B cell (primary cell): ENCODE data around the gene DIP2A.

Experiments used
- EZH2 ChIP-seq: IDR thresholded peaks from 2 replicates; pipeline ENCODE4 v1.6.1; 2012; ENCODE audit warnings: borderline replicate concordance, low read depth, mild to moderate bottlenecking, moderate library complexity, low read length; ENCODE audit not compliant: insufficient read depth, poor library complexity, severe bottlenecking
- TF ChIP-seq, protein P1 (sequence below): fragments of 200-600 bp; IDR thresholded peaks from one replicate; pipeline ENCODE4 v1.8.0; 2022; ENCODE audit warnings: antibody characterized with exemption, mild to moderate bottlenecking

DNA sequence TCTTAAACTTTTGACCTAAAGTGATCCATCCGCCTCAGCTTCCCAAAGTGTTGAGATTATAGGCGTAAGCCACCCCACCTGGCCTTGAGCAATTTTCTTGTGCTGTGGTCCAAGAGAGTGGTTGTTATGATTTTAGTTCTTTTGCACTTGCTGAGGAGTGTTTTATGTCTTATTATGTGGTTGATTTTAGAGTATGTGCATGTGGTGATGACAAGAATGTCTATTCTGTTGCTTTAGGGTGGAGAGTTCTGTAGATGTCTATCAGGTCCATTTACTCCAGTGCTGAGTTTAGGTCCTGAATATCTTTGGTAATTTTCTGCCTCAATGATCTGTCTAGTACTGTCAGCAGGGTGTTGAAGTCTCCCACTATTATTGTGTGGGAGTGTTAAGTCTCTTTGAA lies 157.4 kb downstream of the DIP2A start:
- TF ChIP-seq, protein P1, sequence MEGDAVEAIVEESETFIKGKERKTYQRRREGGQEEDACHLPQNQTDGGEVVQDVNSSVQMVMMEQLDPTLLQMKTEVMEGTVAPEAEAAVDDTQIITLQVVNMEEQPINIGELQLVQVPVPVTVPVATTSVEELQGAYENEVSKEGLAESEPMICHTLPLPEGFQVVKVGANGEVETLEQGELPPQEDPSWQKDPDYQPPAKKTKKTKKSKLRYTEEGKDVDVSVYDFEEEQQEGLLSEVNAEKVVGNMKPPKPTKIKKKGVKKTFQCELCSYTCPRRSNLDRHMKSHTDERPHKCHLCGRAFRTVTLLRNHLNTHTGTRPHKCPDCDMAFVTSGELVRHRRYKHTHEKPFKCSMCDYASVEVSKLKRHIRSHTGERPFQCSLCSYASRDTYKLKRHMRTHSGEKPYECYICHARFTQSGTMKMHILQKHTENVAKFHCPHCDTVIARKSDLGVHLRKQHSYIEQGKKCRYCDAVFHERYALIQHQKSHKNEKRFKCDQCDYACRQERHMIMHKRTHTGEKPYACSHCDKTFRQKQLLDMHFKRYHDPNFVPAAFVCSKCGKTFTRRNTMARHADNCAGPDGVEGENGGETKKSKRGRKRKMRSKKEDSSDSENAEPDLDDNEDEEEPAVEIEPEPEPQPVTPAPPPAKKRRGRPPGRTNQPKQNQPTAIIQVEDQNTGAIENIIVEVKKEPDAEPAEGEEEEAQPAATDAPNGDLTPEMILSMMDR: no peak
- TF ChIP-seq EZH2: no peak
